A172 (cell line): ENCODE measurements around the gene HSD3B2. TPM values are rescaled to one million over a fixed set of nuclear protein-coding genes. Genes with fewer than 3 reads are reported as not detected.

Experiments used
- DNase-seq: peaks from one replicate; pipeline ENCODE4 v3.0.0-alpha.2; 2015; ENCODE audit warnings: low spot score
- total RNA-seq: library from RNA; depleted of rRNA; stranded (reverse); fragments of >200 nt; shearing (Covaris generic); gene quantifications from 2 replicates; pipeline ENCODE4 v1.2.3, GENCODE V29; 2014

Gene HSD3B2
- total RNA-seq, 1 experiment from 2014 or later, result not detected

- no peak for DNase-seq
Observed at GRCh38 chr1:119396982-119397381, 18.0 kb upstream of the HSD3B2 start.

DNA sequence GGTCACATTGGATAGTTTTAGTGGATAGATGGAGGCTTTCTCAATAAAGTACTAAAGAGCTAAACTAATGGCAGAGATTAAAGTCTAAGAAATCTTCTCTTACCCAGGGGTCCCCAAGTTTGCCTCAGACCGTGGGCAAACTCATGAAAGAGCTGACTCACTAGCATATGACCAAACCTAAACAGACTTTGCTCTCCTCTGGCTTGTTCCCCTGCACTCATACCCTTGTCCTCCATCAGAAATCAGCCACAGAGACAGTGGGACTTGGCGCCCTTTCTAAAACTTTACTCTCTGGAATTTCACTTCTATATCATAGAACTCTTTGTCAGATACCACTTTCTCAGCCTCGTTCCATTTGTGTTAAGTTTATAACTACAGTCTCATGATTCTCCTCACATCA is 17.0 kb upstream of the HSD3B2 start:
- DNase-seq, result no peak

GRCh38 chr1:119404736-119405135 is 10.2 kb upstream of the HSD3B2 start:
- DNase-seq, result no peak

DNA sequence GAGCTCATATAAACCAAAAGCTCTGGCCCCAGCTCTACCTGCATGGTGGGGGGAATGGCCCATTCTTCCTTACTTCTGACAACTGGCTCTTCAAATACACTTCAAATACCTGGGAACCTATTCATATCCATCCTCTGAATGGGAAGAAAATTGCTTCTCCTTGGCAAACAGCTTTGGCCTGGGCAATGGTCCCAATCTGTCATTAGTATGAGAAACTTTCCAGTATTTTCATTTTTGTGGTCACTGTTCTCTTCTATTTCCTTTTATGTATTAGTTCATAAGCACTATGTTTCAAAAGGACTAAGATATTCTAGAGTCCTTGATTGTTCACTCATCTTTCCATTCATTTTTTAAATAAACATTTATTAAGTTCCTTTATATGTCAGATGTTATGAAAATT is 5.2 kb upstream of the HSD3B2 start:
- DNase-seq, result no peak

GRCh38 chr1:119410961-119411360 is 4.0 kb upstream of the HSD3B2 start:
- DNase-seq, result no peak

- DNase-seq, result no peak
Observed at GRCh38 chr1:119416006-119416640, 1.2 kb downstream of the HSD3B2 start.

DNA sequence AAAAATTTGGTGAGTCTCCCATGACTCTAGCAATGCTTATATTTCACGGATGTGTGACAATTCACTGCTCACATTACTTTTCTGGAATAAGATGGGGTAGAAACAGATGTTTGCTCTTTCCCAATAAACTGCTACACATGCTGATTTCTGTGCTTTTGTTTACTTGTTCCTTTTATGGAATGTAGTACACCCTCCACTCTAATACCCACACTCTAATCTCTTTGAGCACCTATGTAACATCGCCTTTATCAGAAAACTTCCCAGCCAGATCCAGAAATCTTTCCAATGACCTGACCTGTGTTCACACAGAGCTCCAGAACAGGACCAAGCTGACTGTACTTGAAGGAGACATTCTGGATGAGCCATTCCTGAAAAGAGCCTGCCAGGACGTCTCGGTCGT is 4.2 kb downstream of the HSD3B2 start:
- DNase-seq, result no peak

- DNase-seq, result no peak
Observed at GRCh38 chr1:119420638-119421037, 5.7 kb downstream of the HSD3B2 start.

GRCh38 chr1:119422631-119423030 is 7.7 kb downstream of the HSD3B2 start:
- DNase-seq, result no peak

- DNase-seq, result no peak
Observed at GRCh38 chr1:119428991-119429390, 14.0 kb downstream of the HSD3B2 start.

DNA sequence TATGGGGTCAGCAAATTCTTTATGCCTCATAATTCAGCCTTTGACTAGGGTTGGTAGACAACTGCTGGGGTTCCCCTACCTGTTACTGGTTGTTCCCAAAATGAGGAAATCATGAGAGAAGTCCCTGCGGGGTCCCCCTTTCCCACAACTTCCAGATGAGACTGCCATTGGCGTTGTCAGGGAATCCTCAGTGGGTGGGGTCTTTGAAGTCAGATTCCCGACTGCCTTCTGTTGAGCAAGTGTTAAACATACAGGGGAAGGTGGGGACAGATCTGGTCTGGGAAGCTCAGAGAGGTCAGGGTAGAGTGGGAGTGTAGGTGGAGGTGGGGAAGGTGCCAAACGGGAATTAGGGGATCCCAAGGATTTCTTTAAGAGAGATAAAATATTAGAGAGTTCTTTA is 14.7 kb downstream of the HSD3B2 start:
- no peak for DNase-seq

- no peak for DNase-seq
Observed at GRCh38 chr1:119430486-119430885, 15.5 kb downstream of the HSD3B2 start.

- DNase-seq, result no peak
Observed at GRCh38 chr1:119431836-119432235, 16.9 kb downstream of the HSD3B2 start.

DNA sequence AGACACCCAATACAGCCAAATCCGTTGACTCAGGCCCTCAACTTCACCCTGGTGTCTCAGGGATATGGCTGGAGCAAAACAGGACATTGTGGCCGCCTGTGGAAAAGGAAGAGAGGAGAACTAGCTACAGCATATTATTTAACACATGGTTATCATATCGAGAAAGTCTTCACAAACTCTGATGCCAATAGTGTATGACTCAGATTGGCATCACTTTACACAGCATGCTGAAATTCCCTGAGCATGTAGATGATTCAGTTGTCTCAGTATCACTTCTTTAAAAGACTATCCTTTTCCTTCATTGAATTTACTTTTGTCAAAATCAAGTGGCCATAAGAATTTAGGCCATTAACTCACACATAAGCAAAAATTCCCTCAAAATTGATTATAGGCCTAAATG is 20.1 kb downstream of the HSD3B2 start:
- DNase-seq, result no peak

DNA sequence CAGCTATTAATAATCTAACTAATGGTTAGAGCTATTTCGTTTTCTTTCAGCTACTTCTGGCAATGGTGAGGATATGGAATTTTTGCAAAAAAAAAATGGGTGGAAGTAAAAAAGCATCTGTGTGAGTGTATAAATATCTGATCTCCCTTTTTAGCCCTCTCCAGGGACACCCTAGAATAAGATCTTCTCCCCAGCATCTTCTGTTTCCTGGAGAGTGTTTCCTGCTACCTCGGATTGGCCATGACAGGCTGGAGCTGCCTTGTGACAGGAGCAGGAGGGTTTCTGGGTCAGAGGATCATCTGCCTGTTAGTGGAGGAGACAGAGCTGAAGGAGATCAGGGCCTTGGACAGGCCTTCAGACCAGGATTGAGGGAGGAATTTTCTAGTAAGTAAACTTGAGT is 23.8 kb downstream of the HSD3B2 start:
- no peak for DNase-seq

DNA sequence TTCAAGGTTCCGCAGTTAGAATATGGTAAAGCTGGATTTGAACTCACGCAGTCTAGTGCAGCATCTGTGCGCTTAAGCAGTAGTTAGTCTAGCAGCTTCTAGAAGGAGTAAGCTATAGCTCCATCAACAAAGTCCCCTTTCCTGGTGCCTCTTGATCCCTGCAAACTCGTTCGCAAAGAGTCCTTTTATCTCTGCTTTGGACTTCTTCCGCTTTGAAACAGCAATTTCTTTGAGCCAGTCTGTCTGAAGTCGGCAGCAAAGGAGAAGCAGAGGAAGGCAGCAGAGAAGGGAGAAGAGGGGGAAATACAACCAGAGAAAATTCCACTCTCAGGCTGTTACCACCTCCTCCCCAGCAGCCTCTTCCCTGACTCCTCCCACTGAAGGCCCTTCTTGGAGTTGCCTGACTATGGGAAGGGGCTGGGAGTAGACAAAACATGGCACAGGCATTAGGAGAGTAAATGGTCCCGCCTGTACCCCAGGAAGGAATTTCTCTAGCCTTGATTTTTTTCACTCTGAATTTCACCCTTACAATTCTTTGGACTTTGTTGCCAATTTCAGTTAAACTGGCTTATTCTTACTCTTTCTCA is 25.9 kb downstream of the HSD3B2 start:
- DNase-seq, result no peak

GRCh38 chr1:119442756-119443155 is 27.8 kb downstream of the HSD3B2 start:
- DNase-seq, result no peak

DNA sequence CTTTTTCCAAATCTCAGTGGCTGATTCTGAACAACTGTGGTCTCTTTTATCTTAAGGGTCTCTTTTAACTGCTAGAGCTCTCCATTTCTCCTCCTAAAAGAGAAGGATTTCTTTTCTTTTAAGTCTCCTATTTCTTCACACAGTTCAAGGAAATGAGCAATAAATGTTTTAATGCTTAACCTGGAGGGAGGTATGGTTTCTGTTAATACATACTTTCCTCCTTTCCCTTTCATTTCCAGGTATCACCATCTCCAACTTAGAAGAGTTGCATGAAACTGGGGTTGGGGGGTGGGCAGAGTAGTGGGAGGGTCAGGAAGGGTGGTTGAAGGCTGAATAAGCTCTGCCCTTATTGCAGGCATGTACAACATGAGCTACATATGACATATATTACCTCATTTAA is 31.4 kb downstream of the HSD3B2 start:
- no peak for DNase-seq

DNA sequence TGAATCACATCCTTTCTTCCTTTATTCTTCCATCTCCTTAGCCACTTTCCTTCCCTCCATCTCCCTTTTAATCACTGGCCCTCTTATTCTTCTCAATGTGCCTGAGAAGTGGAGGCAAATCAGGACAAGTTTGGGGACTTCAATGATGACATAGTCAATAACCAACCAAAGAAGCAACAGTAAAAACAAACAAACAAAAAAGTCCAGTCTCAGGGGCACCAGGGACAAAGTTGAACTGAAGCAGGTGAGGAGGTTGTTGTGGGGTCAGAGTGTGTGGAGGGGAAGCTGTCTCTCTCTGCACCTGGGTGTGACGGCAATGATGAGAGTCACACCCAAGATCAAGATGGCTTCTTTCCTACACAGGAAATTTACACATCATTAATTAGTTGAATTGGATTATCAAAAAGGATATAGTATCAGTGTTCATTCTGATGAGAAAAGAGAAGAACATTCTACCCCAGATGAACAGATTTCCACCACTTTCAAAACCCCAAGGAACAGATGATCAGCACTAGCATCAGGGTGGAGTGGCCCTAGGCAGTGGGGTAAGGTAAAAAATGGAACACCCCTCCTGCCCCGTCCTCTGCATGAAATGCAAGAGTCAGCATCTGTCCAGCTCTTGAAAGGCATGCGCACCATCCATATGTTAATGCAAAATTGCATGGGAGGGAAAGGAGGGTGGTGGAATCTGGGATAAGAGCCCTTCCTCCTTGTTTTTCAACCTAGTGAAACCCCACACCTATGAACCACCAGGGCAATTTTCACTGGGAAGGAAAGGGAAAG is 32.6 kb downstream of the HSD3B2 start:
- no peak for DNase-seq

DNA sequence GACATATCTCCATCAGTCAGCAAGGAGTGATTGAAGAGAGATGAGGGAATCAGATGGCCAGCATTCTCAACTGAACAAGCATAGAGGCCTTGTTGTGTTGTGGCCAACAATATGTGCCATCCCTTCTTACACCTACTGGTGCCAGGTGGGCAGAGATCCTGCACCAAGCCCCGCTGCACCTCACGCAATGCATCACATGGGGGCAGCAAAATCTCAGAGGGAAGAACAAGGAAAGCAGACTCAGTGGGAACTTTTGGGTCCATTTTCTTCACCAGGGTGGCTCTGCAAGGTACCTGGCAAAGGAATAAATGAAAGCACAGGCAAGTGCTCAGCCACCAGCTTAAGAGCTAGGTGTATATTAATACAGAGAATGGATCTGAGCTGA is 33.2 kb downstream of the HSD3B2 start:
- no peak for DNase-seq

GRCh38 chr1:119449971-119450370 is 35.0 kb downstream of the HSD3B2 start:
- DNase-seq, result no peak

DNA sequence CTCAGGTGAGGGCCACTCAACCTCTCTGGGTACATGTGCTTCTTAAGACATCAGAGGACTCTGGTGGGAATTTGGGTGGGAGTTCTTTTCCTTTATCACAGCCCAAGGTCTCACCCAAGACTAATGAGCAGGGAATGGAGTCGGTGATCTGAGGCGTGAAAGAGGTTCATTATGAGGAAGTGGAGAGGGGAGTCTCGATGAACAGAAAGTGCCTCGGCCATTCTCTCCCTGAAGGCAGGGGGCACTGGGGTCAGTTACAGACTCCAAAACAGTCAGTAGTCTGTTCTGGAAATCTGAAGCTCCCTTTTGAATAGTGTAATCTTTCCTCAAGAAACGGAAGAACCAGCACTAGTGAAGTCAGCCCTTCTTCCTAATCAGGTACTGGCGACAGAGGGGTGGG is 36.2 kb downstream of the HSD3B2 start:
- no peak for DNase-seq

DNA sequence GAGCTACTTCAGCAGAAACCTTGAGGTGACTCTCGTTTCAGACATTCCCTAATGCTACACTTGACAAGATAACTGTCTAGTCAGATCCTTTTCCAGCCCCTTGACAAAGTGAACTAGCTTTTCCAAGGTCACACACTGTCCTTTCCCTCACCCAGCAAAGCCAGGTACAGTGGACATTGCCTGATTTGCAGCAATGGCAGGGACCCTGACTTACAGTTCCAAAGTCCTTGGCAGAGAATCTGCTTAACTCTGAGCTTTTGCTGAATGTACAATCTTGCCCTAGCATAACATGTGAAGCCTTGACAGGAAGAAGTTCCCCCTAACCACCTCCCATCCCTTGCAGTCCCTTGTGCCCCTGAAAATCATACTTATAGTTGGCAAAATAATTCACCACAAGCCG is 37.1 kb downstream of the HSD3B2 start:
- no peak for DNase-seq
